ENCODE data around the gene HHIP.

The HHIP gene, protein sequence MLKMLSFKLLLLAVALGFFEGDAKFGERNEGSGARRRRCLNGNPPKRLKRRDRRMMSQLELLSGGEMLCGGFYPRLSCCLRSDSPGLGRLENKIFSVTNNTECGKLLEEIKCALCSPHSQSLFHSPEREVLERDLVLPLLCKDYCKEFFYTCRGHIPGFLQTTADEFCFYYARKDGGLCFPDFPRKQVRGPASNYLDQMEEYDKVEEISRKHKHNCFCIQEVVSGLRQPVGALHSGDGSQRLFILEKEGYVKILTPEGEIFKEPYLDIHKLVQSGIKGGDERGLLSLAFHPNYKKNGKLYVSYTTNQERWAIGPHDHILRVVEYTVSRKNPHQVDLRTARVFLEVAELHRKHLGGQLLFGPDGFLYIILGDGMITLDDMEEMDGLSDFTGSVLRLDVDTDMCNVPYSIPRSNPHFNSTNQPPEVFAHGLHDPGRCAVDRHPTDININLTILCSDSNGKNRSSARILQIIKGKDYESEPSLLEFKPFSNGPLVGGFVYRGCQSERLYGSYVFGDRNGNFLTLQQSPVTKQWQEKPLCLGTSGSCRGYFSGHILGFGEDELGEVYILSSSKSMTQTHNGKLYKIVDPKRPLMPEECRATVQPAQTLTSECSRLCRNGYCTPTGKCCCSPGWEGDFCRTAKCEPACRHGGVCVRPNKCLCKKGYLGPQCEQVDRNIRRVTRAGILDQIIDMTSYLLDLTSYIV

DNA sequence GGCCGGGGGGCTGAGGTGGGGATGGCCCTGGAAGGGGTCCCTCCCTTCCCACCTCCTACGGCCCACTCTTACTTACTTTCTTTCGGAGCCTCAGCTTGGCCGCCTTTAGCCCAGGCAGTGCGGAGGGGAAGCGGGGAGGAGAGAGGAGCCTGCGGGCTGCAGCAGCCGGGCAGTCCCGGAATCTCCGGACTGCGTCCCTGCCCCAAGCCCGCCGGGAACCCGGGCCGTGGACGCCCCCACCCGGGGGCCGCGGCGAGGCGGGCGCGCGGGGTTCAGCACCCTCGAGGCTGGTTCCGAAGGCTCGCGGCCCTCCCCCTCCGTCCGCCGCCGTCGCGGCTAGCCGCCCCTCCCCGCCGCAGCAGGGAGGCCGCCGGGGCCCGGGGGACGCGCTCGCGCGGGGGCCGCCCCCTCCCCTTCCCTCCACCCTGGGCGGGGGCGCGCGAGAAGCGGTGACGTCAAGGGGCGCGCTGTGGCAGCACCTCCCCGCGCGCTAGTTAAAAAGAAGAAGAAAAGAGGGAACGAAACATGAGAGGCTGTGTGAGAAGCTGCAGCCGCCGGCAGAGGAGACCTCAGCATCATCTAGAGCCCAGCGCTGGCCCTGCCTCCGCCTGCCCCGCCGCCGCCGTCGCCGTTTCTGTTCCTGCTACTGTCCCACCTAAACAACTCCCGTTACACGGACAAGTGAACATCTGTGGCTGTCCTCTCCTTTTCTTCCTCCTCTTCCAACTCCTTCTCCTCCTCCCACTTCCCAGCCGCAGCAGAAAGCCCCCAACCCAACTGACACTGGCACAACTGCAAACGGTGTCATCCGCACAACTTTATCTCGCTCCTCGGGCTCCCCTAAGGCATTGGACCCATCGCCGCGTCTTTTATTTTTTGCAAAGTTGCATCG is at the start of gene HHIP:
Gene HHIP, plus strand, starts transcription at position 526 of the 892 bp plus-strand sequence. CDS start 520 bp downstream, outside the sequence.
- no peak for DNase-seq

DNA sequence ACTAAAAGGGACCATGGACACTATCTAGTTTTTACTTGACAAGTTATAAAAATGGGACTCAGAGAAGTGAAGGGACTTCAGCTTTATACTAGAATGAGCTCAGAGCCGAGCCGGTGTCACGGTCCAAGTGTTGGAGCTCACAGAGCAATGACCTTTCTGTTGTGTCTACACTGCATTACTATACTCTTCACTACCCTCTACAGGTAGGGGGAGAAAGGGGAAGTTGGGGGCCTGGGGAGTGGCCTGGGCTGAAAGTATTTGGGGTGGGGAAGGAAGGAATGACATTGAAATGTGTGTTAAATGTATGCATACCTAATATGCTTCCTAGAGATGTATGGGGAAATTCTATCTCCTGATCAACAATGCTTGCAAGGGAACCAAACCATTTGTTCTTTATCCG is 48.8 kb upstream of the HHIP start:
- DNase-seq: no peak

DNA sequence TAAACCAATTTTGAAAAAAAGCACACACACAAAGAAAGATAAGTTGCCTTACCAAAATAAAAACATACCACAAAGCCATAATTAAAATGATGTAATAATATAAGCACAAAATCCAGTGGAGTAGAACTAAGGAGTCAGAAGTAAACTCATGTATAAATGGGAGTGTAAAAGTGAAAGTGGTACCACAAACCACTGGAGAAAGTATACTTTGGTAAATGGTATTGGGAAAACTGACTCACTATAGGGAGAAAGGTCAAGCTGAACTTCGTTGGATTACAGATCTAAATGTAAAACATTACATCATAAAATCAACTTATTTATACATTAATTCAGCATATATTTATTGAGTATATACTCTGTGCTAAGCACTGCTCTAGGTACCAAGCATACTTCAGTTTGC is 46.3 kb upstream of the HHIP start:
- no peak for DNase-seq

DNA sequence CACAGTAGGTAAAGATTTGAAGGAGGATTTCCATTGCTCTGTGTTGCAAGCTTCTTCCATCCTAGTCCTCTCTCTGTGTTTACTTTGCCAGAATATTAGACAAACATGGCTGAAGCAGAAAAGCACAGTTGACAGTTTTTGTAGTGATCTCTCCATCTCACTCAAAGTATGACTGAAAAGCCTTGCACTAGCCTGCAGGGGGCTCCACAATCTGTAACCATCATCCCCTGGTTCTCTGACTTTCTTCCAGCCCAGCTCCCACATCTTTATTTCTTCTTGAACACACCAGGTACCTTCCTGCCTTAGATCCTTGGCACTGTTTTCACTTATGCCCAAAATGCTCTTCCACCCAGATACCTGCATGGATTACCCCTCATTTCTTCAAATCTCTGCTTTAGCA is 34.1 kb upstream of the HHIP start:
- DNase-seq: no peak

DNA sequence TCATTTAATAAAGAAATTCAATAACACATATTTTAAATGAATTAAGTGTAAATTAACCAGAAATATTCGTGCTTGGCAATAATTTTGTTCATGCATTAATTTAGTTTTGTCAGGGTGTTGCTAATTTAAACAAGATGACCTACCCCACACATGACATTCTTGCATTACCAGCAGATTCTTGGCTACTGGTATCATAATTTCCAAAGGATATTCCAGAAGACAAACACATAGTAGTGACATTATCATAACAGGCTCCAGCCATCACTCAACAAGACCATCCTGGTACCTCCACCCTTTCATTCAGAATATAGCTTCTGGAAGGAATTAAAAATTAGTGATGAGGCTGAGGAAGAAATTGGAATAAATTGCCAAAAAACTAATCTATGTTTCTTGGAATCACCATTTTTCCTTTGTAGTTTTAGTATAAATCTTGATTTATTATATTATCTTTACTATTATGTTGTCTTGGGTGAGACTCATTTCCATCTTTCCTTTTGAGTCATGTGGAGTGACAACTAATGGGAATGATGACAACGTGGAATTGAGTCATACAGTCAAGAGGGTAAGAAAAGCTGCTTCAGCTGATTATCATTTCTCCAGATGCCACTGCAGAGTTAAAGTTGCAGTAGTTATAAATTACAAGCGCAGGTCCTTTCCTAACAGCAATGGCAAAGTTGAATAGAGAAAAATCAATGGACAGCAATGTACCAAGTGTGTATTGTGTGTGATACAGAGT is 30.9 kb upstream of the HHIP start:
- DNase-seq: no peak

DNA sequence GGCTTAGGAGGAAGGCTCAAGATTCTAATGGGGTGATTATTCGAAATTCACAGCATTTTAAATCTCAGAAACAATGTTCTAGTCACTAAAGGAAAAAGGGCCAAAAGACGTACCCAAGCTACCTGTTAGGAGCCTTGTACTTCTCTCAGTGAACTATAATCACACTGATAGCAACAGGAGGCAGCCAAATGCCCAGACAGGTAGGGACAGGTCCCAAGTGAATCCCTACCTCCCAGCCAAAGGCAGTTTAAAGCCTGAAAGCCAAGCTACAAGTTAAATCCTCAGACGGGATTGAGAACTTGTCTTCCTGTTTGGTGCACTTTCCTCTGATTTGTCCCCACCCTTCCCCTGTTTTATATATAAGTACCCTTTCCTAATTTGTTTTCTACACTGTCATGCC is 24.3 kb upstream of the HHIP start:
- DNase-seq: no peak

DNA sequence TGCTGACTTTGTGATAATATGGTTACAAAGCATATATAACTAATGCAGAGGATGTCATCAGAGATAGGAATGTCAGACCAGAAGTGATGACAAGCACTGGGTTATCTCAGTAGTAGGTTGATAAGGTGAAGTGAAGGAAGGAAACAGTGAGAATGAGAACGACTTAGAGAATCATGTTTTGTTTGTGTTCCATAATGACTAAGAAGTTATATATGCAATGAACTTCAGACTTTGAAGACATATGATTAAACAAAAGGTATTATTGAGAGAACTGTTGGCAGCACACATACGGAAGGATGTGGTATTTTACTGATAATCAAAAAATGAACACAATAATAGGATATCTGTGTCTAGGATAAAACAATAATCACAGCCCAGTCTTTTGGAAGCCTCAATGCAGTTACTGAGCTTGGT is 18.3 kb upstream of the HHIP start:
- no peak for DNase-seq

DNA sequence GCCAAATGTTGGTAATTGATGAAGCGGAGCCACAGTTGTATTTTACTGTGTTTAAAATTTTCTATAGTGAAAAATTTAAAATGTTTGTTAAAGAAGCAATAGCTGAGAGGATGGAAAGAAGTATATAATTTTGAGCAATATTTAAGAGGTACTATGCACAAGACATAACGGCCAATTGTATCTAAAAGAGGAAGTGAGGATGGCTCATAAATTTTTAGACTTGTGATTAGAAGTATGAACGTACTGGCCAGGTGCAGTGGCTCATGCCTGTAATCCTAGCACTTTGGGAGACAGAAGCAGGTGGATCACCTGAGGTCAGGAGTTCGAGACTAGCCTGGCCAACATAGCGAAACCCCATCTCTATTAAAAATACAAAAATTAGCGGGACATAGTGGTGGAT is 12.7 kb upstream of the HHIP start:
- no peak for DNase-seq

DNA sequence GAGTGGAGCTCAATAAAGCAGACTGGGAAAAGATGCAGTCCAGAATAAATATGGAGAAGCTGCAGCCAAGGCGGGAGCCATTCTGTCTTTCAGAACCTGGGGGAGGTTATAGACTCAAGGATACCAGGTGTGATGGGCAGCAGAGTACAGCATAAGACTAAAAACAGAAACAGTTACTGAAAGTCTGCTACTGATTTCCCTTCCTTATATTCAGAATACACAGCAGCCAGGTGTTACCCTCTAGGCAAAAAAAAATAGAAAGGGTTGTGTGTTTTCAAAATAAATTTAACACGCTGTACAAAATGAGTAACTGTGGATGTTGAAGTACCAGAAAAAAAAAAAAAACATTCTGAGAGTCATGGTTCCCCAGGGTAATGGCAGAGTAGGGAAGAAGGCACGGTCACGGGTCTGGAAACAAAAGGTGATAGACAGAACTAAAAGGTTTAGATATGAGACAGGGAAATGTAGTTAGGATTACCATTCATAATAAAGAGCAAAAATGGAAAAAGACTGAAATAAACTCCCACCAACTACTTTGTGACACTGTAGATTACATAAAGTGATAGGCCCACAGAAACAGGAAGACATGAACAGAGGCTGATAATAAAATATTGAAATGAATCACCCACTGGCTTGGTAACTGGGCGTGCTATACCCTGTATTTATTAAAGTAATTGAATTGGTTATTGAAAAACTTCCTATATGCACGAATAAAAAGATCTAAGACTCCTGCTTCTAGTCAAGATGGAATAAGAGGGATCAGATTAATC is 10.8 kb upstream of the HHIP start:
- DNase-seq: no peak

DNA sequence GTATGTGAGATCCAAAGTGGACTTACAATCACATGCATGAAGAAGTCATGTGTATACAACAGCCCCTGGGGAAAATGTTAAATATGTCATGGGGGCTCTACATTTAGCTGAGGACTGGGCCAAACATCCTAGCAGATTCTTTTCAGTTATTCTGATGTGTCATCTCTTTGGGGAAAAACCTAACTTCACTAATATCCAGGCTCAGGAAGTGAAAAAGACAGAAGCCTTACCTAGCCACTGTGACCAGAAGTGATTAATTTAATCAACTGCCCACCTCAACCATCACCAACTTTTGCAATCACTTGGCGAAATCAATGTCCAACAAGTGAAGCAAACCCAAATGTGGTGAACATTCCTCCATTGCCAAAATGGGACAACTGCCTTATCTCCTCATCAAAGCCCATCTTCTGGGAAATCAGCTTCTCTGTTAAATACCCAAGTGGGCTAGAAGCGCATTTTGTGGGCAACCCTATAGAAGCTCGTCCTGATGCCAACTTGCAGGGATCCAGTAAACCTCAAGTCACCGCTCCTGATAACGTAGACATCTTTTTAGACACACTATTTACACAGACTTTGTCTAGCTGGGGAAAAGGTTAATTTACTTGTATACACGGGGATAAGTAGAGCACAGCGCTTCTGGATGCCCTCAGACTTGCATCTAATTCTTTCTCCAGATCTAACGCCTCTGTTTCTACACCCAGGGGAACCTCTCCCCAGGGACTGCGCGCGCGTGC is 1.4 kb upstream of the HHIP start:
- no peak for DNase-seq

DNA sequence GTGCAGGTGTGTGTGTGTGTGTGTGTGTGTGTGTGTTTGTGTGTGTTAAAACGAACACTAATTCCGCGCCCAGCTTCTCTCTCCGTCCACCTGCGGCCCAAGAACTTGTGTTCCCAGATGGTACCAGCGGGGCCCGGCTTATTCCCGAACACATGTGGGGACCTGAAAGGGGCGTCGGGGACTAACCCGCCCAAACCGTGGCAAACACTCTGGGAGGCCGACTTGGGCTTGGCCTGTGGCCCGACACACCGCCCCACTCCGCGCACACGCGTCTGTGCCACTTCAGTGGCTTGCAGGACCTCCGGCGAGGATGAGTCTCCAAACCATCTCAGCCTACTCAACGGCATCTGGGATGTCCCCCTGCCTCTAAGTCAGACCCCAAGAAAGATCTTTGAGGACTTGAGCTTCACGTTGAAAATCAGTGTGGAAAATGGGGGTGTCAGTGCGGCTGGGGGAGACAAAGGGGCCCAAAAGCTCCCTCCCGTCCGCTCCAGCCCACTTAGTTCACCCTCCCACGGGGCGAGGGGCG is 790 bp upstream of the HHIP start:
- DNase-seq: no peak

DNA sequence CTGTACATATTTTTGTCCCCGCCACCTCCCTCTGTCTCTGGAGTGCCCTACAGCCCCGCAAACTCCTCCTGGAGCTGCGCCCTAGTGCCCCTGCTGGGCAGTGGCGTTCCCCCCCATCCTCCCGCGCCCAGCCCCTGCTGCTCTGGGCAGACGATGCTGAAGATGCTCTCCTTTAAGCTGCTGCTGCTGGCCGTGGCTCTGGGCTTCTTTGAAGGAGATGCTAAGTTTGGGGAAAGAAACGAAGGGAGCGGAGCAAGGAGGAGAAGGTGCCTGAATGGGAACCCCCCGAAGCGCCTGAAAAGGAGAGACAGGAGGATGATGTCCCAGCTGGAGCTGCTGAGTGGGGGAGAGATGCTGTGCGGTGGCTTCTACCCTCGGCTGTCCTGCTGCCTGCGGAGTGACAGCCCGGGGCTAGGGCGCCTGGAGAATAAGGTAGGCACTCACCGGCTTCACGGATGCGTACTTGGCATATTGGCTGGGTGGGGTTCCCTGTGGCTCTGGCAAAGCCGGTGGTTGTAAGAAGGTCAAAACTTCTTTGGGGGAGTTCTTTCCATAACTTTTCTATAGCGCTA is 653 bp downstream of the HHIP start:
- DNase-seq: no peak

DNA sequence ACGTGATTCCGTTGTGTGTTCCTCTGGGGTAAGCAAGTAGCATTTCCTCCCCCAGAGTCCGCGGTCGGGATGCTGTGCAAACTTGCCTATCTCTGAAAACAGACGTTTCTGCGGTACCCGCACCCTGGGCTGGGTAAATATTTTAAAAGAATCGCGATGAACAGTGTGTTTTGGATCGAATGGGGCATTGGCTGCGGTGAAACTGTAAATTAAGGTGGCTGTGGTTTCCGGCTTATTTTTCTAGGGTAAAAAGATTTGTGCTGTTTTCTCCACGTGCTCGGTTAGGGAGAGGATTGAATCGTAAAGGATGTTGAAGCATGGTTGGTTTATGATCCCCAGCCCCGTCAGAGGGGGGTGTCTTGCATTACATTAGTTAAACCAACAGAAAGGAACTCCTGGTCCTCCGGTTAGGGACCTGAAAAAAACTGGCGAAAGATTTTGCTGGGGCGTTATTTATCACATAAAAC is 1.2 kb downstream of the HHIP start:
- DNase-seq: no peak

DNA sequence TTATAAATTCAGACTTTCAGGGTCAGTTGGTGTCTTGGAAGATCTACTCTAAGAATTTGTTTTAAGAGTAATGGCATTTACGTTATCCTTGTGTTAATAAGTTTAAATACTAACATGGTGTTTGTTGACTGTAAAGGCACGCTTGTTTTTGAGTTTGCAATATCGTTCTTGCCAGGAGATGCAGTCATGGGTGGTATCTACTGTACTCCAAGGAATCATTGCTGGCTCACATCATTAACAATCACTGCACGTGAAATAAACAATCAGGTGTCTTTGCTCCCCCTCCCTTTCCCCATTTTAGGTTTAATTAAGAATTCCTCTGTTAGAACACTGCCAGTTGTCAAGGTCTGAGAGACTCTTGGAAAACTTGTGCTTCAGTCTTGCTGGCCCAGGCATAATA is 1.6 kb downstream of the HHIP start:
- no peak for DNase-seq

DNA sequence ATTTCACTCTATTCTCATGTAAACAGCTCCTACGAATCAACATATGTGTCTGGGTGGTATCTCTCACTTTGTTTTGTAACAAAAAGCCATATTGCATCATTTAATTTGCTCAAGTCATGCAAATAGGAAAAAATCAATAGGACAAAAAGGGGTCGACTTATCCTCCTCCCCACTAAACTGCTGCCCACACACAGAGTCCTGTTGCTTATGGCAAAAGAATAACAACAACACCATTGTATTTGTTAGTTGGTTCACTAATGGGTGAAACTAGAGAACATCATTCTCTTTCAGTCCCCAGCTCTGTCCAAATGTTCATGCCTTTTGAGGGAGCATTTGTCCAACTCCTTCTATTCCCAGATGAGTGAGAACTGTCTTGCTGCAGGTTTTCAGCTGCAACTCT is 2.1 kb downstream of the HHIP start:
- no peak for DNase-seq

DNA sequence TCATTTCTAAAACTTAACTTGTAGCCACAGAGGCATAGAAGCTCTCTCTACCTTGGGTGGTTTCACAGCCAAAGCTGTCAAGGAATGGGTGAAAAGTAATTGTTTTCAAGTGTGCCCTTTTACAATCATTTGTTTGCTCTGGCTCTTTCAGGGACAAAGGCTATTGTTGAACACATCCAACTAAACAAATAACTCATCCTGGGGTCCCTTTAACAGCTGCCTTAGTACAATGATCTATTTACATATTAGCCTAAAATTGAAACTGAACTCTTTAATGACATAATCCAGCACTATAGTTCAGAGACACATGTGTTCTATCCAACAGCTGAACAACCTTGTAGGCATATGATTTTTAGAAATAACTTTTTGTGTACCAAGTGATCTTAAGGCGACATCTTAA is 3.7 kb downstream of the HHIP start:
- DNase-seq: no peak

DNA sequence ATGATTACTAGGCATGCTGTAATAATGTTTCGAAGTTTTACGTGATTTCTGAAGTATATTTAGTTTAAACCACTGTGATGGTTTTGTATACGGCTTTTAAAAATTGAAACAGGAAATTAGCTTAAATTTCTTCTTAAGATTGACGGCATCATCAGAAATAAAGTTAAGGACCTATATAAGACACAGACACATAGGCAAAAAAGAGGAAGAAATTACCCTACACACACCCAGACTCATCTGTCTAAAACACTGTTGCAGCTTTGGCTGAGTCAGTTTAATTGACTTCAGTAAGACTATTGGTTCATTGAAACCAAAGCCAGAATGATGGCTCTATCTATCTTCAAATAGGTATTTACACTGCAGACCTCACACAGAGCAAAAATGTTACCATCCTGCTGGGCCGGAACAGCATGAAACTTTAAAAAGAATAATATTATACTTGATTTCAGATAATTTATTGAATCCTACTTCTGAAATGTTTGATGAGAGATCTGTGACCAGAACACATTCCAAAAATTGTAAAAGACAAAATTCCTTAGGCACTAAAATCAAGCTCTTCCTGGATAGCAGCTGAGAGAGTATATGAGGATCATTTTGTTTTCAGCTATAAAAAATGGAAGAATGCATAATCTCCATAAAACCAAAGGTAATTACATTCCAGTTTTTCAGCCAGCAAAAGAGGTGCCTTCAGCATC is 4.5 kb downstream of the HHIP start:
- DNase-seq: no peak

DNA sequence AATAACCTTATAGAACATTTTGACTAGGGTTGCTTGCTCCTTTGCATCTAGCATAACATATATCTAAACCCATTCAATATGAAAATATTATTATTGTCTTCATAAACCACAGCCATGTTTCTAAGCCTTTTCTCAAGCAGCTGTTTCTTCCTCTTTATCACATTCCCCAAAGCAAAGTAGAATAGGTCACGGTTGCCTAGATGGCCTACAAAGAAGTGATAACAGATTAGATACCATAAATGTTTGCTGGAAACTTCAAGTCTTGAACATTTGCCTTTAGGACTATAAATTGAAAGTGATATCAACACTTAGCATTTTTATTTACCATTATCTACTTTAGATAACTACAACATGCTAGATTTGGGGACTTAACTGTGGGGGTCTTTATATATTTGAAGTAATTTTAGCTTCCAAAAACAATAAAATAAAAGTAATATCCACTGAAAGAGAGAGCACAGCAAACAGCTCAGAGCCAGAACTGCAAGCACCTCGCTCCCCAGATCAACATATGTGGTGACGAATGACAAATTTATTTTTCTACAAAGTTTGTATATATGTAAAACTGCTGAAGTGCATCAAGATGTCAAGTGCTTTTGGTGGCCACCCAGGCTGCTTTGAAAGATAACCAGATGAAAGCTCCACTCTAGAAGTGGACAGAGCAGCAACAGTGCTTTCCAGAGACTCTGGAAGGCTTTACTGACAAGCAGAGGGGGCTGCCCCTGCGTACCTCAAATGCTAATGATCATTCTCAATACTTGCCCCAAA is 8.0 kb downstream of the HHIP start:
- no peak for DNase-seq

DNA sequence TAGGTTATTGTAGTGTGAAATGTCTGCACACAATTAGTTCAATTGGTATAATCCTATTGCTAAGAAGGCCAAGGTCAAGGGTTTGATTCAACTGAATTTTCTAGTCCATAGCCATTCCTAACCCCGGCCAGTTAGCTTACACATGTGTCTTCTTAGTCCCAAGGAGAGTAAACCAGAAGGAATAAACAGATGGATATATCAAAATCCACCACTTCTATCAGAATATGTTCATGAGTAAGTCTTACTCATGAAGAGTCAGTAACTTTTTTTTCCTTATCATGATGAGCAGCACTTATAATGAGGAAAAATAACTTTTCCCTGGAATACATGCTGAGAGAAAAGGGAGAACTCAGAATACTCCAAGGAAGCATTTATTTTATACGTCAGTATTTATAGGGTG is 9.5 kb downstream of the HHIP start:
- no peak for DNase-seq
